HFF-Myc (cell line): ENCODE results near the gene SLC18A3.

Experiments used
- DNase-seq: peaks from one replicate; pipeline ENCODE4 v3.0.0-alpha.2; 2011; ENCODE audit warnings: low read depth; ENCODE audit errors: extremely low read depth
- H3K4me3 ChIP-seq: replicated peaks from 2 replicates; pipeline ENCODE4 v1.5.1; 2011; ENCODE audit warnings: low read depth, mild to moderate bottlenecking, control low read depth, low read length
- TF ChIP-seq, protein P1 (sequence below): IDR thresholded peaks from 2 replicates; pipeline ENCODE4 v1.5.1; 2012; ENCODE audit warnings: mild to moderate bottlenecking, low read depth, low read length, control low read depth; ENCODE audit errors: missing control alignments

SLC18A3 gene

DNA sequence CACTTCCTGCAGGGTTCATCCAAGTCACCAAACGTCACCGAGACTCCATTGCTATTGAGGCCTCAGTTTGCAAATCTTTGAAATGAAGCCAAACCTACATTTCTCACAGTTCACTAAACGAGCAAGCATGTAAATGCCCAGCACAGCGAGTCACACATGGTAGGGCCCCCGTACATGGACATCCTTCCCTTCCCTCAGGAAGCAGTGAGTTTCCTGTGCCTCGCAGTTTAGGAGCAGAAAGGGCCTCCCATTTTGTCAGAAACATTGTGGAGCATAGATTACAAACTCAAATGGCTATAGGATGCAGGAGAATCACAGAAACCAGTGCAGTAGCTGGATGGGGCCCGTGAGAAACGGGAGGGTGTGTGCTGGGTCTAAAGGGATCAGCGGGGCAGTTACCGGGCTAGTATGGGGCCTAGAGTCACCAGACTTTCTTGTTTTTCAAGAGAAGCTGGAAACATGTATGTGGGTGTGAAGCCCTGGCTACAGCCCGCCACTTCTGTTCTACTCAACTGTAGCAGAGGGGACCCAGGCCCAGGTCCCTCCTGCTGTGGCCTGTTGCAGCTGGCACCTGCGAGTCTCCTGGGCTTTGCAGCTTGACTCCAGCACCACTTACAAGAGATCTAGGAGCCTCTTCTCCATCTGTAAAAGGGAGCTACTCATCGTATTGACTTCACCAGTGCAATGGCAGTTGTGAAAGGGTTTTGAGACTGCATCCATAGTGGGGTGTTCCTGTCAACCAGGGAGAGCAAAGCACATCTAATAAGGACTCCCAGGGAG is 14.2 kb upstream of the SLC18A3 start:
- no peak for DNase-seq
- no peak overlapping the region for H3K4me3 ChIP-seq
- TF ChIP-seq, protein P1, sequence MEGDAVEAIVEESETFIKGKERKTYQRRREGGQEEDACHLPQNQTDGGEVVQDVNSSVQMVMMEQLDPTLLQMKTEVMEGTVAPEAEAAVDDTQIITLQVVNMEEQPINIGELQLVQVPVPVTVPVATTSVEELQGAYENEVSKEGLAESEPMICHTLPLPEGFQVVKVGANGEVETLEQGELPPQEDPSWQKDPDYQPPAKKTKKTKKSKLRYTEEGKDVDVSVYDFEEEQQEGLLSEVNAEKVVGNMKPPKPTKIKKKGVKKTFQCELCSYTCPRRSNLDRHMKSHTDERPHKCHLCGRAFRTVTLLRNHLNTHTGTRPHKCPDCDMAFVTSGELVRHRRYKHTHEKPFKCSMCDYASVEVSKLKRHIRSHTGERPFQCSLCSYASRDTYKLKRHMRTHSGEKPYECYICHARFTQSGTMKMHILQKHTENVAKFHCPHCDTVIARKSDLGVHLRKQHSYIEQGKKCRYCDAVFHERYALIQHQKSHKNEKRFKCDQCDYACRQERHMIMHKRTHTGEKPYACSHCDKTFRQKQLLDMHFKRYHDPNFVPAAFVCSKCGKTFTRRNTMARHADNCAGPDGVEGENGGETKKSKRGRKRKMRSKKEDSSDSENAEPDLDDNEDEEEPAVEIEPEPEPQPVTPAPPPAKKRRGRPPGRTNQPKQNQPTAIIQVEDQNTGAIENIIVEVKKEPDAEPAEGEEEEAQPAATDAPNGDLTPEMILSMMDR, result no peak

DNA sequence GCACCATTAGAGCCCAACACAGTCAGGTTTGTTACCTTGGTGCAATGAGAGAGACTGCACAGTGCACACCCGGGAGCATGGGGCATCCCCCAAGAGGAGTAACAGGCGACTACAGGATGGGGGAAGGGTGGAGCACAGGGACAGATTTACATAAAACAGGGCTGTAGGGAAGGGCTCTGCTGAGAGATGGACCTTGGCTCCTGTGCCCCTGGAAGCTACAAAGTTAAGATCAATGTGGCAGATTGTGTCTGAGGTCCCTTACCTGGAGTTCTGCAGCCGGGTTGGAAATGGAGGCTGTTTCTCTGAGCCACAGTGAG is 13.7 kb upstream of the SLC18A3 start:
- no peak overlapping the region for H3K4me3 ChIP-seq
- DNase-seq, result no peak
- TF ChIP-seq, protein P1, result no peak

- TF ChIP-seq, protein P1, result no peak
- no peak overlapping the region for H3K4me3 ChIP-seq
- DNase-seq, result no peak
Measured at GRCh38 chr10:49596836-49597235, 13.3 kb upstream of the SLC18A3 start.

- TF ChIP-seq, protein P1, result no peak
- no peak for DNase-seq
- no peak overlapping the region for H3K4me3 ChIP-seq
Measured at GRCh38 chr10:49597426-49598163, 12.5 kb upstream of the SLC18A3 start.

- H3K4me3 ChIP-seq, result no peak overlapping the region
- TF ChIP-seq, protein P1, result no peak
- no peak for DNase-seq
Measured at GRCh38 chr10:49598164-49598856, 11.8 kb upstream of the SLC18A3 start.

- no peak for DNase-seq
- no peak overlapping the region for H3K4me3 ChIP-seq
- TF ChIP-seq, protein P1, result no peak
Measured at GRCh38 chr10:49598986-49599385, 11.1 kb upstream of the SLC18A3 start.
